ENCODE measurements around the gene MSANTD2.

Gene MSANTD2

DNA sequence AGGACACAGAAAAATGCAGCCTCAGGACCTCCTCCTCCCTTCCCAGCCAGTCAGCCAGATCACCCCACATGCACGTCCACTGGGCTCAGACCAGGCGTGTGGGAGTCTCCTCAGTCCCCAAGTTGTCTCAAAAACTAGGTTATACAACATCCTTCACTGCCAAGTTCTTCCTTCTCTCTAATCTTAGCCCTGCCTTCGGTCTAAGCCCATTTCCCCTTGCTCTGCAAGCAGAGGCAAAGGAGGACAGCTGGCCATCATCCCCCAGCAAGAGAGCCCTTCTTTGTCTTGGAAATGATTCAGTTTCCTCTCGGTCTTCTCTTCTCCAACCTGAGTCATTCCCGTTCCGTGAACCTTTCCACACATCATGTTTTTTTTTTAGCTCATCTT is 74.5 kb downstream of the MSANTD2 start:
- Histone ChIP-seq H3K27me3 (ENCODE audit: low read length) (no peaks in the 10 kb centered on the region), H3K9ac (ENCODE audit: low read length) (no peak overlapping the region), H3K9me3 (ENCODE audit: insufficient read depth, low read length) (no peaks in the 10 kb centered on the region), H3K9me2 (replicated peaks; ENCODE audit: insufficient read depth, low read length) (no peaks in the 10 kb centered on the region), H3K36me3 (ENCODE audit: low read length) (no peaks in the 10 kb centered on the region), H3K4me3 (ENCODE audit: insufficient read depth, low read length, poor library complexity, severe bottlenecking) (no peak overlapping the region), H3K79me2 (ENCODE audit: insufficient read depth, low read length) (no peaks in the 10 kb centered on the region), H3K4me2 (ENCODE audit: low read depth, low read length, poor library complexity, severe bottlenecking) (no peak overlapping the region), H4K20me1 (ENCODE audit: low read depth, low read length) (no peaks in the 10 kb centered on the region), H2AFZ (ENCODE audit: low read depth, low read length, severe bottlenecking) (no peak overlapping the region), H3F3A (ENCODE audit: insufficient read depth) (no peaks in the 10 kb centered on the region), H3K27ac (ENCODE audit: low read depth, low read length) (no peak overlapping the region)
- no peak for TF ChIP-seq EZH2phosphoT487 (conservative IDR thresholded peaks at IDR 0.05; ENCODE audit: low read length)
- TF ChIP-seq, protein P1, sequence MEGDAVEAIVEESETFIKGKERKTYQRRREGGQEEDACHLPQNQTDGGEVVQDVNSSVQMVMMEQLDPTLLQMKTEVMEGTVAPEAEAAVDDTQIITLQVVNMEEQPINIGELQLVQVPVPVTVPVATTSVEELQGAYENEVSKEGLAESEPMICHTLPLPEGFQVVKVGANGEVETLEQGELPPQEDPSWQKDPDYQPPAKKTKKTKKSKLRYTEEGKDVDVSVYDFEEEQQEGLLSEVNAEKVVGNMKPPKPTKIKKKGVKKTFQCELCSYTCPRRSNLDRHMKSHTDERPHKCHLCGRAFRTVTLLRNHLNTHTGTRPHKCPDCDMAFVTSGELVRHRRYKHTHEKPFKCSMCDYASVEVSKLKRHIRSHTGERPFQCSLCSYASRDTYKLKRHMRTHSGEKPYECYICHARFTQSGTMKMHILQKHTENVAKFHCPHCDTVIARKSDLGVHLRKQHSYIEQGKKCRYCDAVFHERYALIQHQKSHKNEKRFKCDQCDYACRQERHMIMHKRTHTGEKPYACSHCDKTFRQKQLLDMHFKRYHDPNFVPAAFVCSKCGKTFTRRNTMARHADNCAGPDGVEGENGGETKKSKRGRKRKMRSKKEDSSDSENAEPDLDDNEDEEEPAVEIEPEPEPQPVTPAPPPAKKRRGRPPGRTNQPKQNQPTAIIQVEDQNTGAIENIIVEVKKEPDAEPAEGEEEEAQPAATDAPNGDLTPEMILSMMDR (IDR thresholded peaks at IDR 0.05; ENCODE audit: insufficient read depth, low read length, poor library complexity, severe bottlenecking): no peak

DNA sequence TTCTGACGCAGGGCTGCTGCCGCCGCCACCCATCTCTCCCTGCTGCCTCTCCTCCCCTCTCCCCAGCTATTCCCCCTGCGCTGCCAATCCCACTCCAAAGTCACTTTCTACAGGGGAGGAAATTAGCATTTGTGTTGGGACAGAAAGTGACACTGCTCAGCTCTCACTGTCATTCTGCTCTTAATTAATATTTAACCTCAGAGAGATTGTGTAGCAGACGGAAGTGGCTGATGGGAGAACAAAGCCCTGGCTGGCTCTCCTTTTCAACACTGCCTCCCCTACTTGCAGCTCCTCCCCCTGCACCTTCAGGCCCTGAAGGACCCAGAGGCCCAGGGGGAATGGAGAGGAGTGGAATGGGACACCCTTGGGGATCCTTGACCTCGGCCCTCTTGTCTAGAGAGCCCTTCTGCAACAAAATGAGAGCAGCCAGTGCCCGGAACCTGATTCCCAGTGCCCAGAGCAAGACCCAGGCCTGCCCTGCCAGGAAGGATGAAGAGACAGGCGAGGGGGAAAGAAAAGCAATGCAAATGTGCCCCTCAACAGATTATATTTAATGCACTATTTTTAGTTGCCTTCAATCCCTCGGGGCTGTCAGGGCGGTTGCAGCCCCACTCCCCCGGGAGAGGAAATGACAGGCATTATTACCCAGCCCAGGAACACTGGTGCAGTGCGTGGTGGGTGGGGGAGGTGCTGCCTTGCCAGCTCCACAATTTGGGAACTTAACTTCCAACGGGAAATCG is 75.1 kb downstream of the MSANTD2 start:
- Histone ChIP-seq H3K9me3 (ENCODE audit: insufficient read depth, low read length) (no peaks in the 10 kb centered on the region), H3K4me3 (ENCODE audit: insufficient read depth, low read length, poor library complexity, severe bottlenecking) (no peak overlapping the region), H3K27me3 (ENCODE audit: low read length) (no peaks in the 10 kb centered on the region), H3K9me2 (replicated peaks; ENCODE audit: insufficient read depth, low read length) (no peaks in the 10 kb centered on the region), H3K36me3 (ENCODE audit: low read length) (no peaks in the 10 kb centered on the region), H3K4me2 (ENCODE audit: low read depth, low read length, poor library complexity, severe bottlenecking) (no peak overlapping the region), H3F3A (ENCODE audit: insufficient read depth) (no peaks in the 10 kb centered on the region), H3K9ac (ENCODE audit: low read length) (no peak overlapping the region), H2AFZ (ENCODE audit: low read depth, low read length, severe bottlenecking) (no peak overlapping the region), H4K20me1 (ENCODE audit: low read depth, low read length) (no peaks in the 10 kb centered on the region), H3K27ac (ENCODE audit: low read depth, low read length) (no peak overlapping the region), H3K79me2 (ENCODE audit: insufficient read depth, low read length) (no peaks in the 10 kb centered on the region)
- TF ChIP-seq EZH2phosphoT487 (conservative IDR thresholded peaks at IDR 0.05; ENCODE audit: low read length): no peak
- TF ChIP-seq, protein P1 (IDR thresholded peaks at IDR 0.05; ENCODE audit: insufficient read depth, low read length, poor library complexity, severe bottlenecking): no peak

DNA sequence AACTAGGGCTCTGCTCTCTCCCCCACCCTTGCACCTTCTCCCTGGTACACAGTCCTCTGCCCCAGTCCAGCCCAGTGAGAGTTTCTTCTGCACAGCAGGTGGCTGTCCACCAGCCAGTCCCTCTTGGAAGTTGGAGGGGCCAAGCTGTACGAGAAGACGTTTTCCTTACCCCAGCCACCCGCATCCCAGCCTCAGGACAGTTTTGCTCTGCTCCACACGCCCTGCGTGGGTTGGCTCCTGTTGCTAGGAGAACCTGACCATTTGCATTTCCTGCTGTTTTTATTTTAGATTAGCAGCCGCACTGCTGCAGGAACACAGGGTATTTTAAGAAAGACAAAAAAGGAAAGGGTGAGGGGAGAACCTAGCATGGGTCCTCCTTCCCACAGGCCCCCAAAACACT is 78.0 kb downstream of the MSANTD2 start:
- Histone ChIP-seq H3K4me3 (ENCODE audit: insufficient read depth, low read length, poor library complexity, severe bottlenecking) (no peak overlapping the region), H3K36me3 (ENCODE audit: low read length) (no peaks in the 10 kb centered on the region), H3K9me2 (replicated peaks; ENCODE audit: insufficient read depth, low read length) (no peaks in the 10 kb centered on the region), H4K20me1 (ENCODE audit: low read depth, low read length) (no peaks in the 10 kb centered on the region), H3K9ac (ENCODE audit: low read length) (no peak overlapping the region), H3K27ac (ENCODE audit: low read depth, low read length) (no peak overlapping the region), H3K27me3 (ENCODE audit: low read length) (no peaks in the 10 kb centered on the region), H2AFZ (ENCODE audit: low read depth, low read length, severe bottlenecking) (no peak overlapping the region), H3K4me2 (ENCODE audit: low read depth, low read length, poor library complexity, severe bottlenecking) (no peak overlapping the region), H3K9me3 (ENCODE audit: insufficient read depth, low read length) (no peaks in the 10 kb centered on the region), H3K79me2 (ENCODE audit: insufficient read depth, low read length) (no peaks in the 10 kb centered on the region), H3F3A (ENCODE audit: insufficient read depth) (no peaks in the 10 kb centered on the region)
- TF ChIP-seq EZH2phosphoT487 (conservative IDR thresholded peaks at IDR 0.05; ENCODE audit: low read length): no peak
- TF ChIP-seq, protein P1 (IDR thresholded peaks at IDR 0.05; ENCODE audit: insufficient read depth, low read length, poor library complexity, severe bottlenecking): no peak
